ENCODE results near the gene GDF2.
A peak's percentile ranks its signal among the peaks of the same experiment; 100 is the strongest.

Gene GDF2

DNA sequence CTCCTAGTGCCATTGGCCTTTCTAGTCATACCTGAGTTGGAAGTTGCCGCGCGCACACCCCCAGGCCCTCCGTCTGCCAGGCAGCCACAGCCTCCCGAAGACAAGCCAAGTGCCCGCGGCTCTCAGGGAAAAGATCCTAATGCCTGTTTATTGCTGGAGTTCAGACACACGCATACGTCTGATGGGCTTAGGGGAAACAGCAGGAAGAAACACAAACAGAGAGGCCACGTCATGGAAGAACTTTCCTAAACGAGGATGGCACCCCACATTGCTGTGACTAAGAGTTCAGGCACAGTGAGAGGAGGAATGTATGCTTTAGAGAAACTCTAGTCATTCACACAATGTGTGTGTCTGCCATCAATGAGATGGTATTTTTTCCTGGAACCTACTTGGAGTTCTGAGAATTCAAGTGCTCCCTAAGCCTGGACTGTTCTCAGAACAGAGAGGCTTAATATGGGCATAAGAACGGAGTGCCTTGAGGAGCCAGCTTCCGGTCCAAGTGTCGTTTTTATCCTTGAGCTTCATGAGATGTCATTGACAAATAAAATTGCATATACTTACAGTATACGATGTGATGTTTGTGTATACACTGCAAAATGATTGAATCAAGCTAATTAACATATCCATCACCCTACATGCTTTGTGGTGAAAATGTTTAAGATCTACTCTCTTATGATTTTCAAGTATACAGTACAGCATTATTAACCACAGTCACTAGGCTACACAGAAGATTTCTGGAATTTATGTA, 14.3 kb downstream of the GDF2 start:
- Mint-ChIP-seq H3K27me3 (peaks cover 22% of the 10 kb centered on the region), H3K36me3 (no peaks in the 10 kb centered on the region), H3K4me3 (no peak overlapping the region), H3K27ac (no peak overlapping the region), H3K9me3 (no peaks in the 10 kb centered on the region), H3K4me1 (no peaks in the 10 kb centered on the region)
- DNase-seq, result no peak
- CTCF ChIA-PET, result interaction anchor here (0.9 kb wide), 1 partner anchor 25 kb away, joined by 4 read pairs; no protein-coding TSS in a partner anchor

DNA sequence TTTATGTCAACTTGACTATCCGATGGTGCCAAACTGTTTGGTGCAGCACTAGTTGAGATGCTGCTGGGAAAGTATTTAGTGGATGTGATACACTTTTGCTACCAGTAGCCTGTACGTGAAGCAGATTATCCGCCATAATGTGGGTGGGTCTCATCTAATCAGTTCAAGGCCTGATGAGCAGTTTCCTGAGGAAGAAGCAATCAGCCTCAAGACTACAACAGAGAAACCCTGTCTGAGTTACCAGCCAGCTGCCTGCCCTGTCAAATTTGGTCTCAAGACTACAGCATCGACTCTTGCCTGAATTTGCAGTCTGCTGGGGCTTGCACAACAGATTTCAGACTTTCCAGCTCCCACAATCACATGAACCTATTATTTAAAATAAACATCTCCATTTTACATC, 15.1 kb downstream of the GDF2 start:
- Mint-ChIP-seq H3K9me3 (no peaks in the 10 kb centered on the region), H3K4me3 (no peak overlapping the region), H3K27ac (no peak overlapping the region), H3K27me3 (peaks cover 16% of the 10 kb centered on the region), H3K4me1 (no peaks in the 10 kb centered on the region), H3K36me3 (no peaks in the 10 kb centered on the region)
- DNase-seq, result no peak
- CTCF ChIA-PET, result interaction anchor here (0.9 to 1.0 kb wide), 3 partner anchors 26 to 313 kb away, joined by 3 to 4 read pairs (median 4); no protein-coding TSS in a partner anchor

- no peaks in the 10 kb centered on the region for H3K9me3 Mint-ChIP-seq
- CTCF ChIA-PET, result interaction anchor here (1.9 to 3.7 kb wide), 2 partner anchors 291 to 314 kb away, joined by 16 to 35 read pairs; no protein-coding TSS in a partner anchor
- H3K4me1 Mint-ChIP-seq, result no peaks in the 10 kb centered on the region
- no peaks in the 10 kb centered on the region for H3K36me3 Mint-ChIP-seq
- no peak overlapping the region for H3K4me3 Mint-ChIP-seq
- peaks cover 16% of the 10 kb centered on the region for H3K27me3 Mint-ChIP-seq
- DNase-seq, result no peak
- no peak overlapping the region for H3K27ac Mint-ChIP-seq
Measured at GRCh38 chr10:47339186-47339735, 17.0 kb downstream of the GDF2 start.

DNA sequence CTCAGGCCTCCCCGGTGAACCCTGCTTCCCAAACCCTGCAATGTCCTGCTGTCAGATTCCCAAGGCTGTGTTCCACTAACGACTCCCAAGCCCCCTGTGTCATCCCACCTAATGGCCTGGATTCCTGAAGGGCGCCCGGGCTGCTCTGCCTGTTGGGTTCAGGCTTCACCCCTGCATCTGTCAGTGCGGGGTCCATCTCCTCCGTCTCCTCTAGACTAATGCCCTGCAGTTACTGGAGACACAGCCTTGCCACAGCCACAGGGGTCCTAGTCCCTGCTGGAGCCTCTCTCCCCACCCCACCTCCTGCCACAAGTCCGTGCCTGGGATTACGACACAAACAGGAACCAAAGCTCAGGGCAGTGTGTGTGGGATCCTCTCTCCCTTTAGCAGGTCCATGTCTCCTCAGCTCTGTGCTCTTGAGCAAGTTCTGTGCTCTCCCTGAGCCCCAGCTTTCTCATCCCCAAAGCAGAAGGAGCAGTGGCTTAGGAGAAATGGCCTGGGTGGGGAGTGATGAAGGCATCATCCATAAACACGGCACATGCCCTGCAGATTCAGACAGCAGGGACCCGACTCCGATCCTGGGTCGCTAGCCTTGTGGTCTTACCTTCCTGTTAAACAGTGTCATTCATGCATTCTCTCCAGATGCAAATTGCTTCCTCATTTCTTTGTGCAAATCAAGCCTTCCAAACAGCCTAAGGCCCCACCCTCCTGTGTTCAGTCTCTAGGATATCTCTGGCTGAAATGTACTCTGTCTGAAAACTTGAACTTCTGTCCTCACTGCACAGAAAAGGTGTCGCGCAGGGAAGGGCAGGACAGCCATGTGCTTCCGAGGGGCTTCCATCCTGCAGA, 17.7 kb downstream of the GDF2 start:
- no peak overlapping the region for H3K4me3 Mint-ChIP-seq
- no peaks in the 10 kb centered on the region for H3K36me3 Mint-ChIP-seq
- no peaks in the 10 kb centered on the region for H3K9me3 Mint-ChIP-seq
- no peak for DNase-seq
- CTCF ChIA-PET, result interaction anchor here (0.9 to 3.7 kb wide), 11 partner anchors 8 to 345 kb away, joined by 3 to 35 read pairs (median 4); no protein-coding TSS in a partner anchor
- H3K27me3 Mint-ChIP-seq, result peaks cover 16% of the 10 kb centered on the region
- H3K4me1 Mint-ChIP-seq, result no peaks in the 10 kb centered on the region
- no peak overlapping the region for H3K27ac Mint-ChIP-seq

DNA sequence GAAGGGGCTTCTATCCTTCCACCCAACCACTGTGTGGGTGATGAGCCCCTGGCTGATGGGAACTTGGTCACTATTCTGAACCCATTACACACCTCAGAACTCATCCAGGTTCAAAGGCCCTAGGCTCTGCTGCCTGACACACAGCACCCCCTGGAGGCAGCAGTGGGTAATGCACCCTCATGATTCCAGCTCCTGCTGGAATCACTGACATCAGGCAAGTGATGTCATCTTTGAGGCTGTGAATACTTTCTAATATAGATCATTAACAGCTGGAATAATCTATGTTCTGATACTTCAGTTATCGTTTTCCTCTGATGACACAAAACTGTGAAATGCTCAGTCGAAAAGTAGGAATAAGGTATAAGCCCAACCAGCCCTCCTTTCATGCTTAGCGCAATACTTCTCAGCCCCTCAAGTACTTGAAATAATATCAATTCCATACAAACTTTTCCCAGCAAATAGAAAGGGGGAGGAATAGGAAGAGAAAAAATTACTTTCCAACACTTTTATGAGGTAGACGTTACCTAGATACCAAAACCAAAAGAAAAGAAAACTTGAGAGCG, 18.4 kb downstream of the GDF2 start:
- peak; percentile 79 for DNase-seq
- CTCF ChIA-PET, result interaction anchor here (0.6 to 3.7 kb wide), 13 partner anchors 9 to 345 kb away, joined by 3 to 35 read pairs (median 4); no protein-coding TSS in a partner anchor
- H3K4me1 Mint-ChIP-seq, result no peaks in the 10 kb centered on the region
- H3K27ac Mint-ChIP-seq, result no peak overlapping the region
- H3K27me3 Mint-ChIP-seq, result peaks cover 16% of the 10 kb centered on the region
- no peaks in the 10 kb centered on the region for H3K9me3 Mint-ChIP-seq
- H3K4me3 Mint-ChIP-seq, result no peak overlapping the region
- no peaks in the 10 kb centered on the region for H3K36me3 Mint-ChIP-seq

GRCh38 chr10:47344996-47345870, 23.0 kb downstream of the GDF2 start:
- Mint-ChIP-seq H3K4me3 (no peak overlapping the region), H3K27me3 (peaks cover 4% of the 10 kb centered on the region), H3K27ac (no peak overlapping the region), H3K36me3 (no peaks in the 10 kb centered on the region), H3K9me3 (no peaks in the 10 kb centered on the region), H3K4me1 (no peaks in the 10 kb centered on the region)
- DNase-seq, result no peak
- CTCF ChIA-PET, result interaction anchor here (0.9 to 1.6 kb wide), 4 partner anchors 15 to 321 kb away, joined by 3 to 6 read pairs (median 4); no protein-coding TSS in a partner anchor

DNA sequence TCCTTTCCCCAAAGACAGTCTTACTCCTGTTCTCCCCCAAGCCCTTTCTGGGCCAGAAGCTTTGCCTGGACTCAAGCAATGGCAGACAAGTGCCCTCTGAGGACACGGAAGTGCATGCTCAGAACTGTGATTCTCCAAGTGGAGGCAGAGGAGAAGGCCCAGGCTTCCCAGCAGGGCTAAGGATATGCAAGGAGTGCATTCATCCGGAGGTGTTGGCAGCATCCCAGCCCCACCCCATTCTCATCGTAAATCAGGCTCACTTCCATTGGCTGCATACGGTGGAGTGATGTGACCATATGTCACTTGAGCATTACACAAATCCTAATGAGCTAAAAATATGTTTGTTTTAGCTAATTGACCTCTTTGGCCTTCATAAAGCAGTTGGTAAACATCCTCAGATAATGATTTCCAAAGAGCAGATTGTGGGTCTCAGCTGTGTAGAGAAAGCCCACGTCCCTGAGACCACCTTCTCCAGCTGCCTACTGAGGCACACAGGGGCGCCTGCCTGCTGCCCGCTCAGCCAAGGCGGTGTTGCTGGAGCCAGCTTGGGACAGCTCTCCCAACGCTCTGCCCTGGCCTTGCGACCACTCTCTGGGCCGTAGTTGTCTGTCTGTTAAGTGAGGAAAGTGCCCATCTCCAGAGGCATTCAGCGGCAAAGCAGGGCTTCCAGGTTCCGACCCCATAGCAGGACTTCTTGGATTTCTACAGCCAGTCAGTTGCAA, 24.5 kb downstream of the GDF2 start:
- no peaks in the 10 kb centered on the region for H3K36me3 Mint-ChIP-seq
- no peaks in the 10 kb centered on the region for H3K27me3 Mint-ChIP-seq
- H3K4me1 Mint-ChIP-seq, result no peaks in the 10 kb centered on the region
- H3K4me3 Mint-ChIP-seq, result no peak overlapping the region
- no peak overlapping the region for H3K27ac Mint-ChIP-seq
- CTCF ChIA-PET, result interaction anchor here (0.9 kb wide), 1 partner anchor 19 kb away, joined by 3 read pairs; no protein-coding TSS in a partner anchor
- H3K9me3 Mint-ChIP-seq, result no peaks in the 10 kb centered on the region
- DNase-seq, result no peak

GRCh38 chr10:47347303-47347675, 25.0 kb downstream of the GDF2 start:
- Mint-ChIP-seq H3K4me1 (no peaks in the 10 kb centered on the region), H3K9me3 (no peaks in the 10 kb centered on the region), H3K27ac (no peak overlapping the region), H3K36me3 (no peaks in the 10 kb centered on the region), H3K4me3 (no peak overlapping the region), H3K27me3 (no peaks in the 10 kb centered on the region)
- DNase-seq, result no peak
- CTCF ChIA-PET, result no interaction called here

DNA sequence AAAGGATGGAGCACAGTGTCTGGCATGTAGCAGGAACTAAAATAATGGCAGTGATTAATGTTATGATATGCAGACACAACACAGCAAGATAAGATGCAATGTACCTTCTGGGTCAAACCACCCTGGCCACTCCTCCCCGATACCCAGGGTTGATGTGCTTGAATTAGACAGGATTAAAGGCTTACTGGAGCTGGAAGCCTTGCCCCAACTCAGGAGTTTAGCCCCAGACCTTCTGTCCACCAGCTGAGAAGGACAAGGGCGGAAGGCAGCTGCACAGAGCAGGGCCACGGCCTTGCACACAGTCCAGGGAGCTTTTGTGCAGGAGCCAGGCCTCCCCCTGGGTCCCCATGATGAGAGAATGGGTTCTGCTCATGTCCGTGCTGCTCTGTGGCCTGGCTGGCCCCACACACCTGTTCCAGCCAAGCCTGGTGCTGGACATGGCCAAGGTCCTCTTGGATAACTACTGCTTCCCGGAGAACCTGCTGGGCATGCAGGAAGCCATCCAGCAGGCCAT, 25.9 kb downstream of the GDF2 start, which contains the start of gene RBP3:
TSS of gene RBP3 (plus strand) at position 226 of the 514 bp plus-strand sequence. CDS start at position 348, 122 bp downstream.
- H3K9me3 Mint-ChIP-seq, result no peaks in the 10 kb centered on the region
- H3K4me3 Mint-ChIP-seq, result no peak within 1 kb of the TSS
- no peak for DNase-seq
- no peak within 1 kb of the TSS for H3K27ac Mint-ChIP-seq
- no peaks in the 10 kb centered on the region for H3K36me3 Mint-ChIP-seq
- no peaks in the 10 kb centered on the region for H3K4me1 Mint-ChIP-seq
- CTCF ChIA-PET, result no interaction called here
- no peaks in the 10 kb centered on the region for H3K27me3 Mint-ChIP-seq

GRCh38 chr10:47348661-47349470, 26.6 kb downstream of the GDF2 start:
- H3K27ac Mint-ChIP-seq, result no peak overlapping the region
- H3K4me1 Mint-ChIP-seq, result no peaks in the 10 kb centered on the region
- no peaks in the 10 kb centered on the region for H3K9me3 Mint-ChIP-seq
- no peak overlapping the region for H3K4me3 Mint-ChIP-seq
- DNase-seq, result no peak
- no peaks in the 10 kb centered on the region for H3K36me3 Mint-ChIP-seq
- no peaks in the 10 kb centered on the region for H3K27me3 Mint-ChIP-seq
- CTCF ChIA-PET, result no interaction called here

GRCh38 chr10:47349516-47349915, 27.3 kb downstream of the GDF2 start:
- H3K4me3 Mint-ChIP-seq, result no peak overlapping the region
- no peaks in the 10 kb centered on the region for H3K27me3 Mint-ChIP-seq
- no peaks in the 10 kb centered on the region for H3K9me3 Mint-ChIP-seq
- H3K27ac Mint-ChIP-seq, result no peak overlapping the region
- CTCF ChIA-PET, result no interaction called here
- H3K36me3 Mint-ChIP-seq, result no peaks in the 10 kb centered on the region
- DNase-seq, result no peak
- H3K4me1 Mint-ChIP-seq, result no peaks in the 10 kb centered on the region

DNA sequence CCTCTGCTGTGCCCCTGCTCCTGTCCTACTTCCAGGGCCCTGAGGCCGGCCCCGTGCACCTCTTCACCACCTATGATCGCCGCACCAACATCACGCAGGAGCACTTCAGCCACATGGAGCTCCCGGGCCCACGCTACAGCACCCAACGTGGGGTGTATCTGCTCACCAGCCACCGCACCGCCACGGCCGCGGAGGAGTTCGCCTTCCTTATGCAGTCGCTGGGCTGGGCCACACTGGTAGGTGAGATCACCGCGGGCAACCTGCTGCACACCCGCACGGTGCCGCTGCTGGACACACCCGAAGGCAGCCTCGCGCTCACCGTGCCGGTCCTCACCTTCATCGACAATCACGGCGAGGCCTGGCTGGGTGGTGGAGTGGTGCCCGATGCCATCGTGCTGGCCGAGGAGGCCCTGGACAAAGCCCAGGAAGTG, 27.7 kb downstream of the GDF2 start:
- Mint-ChIP-seq H3K36me3 (no peaks in the 10 kb centered on the region), H3K4me3 (no peak overlapping the region), H3K4me1 (no peaks in the 10 kb centered on the region), H3K9me3 (no peaks in the 10 kb centered on the region), H3K27me3 (no peaks in the 10 kb centered on the region), H3K27ac (no peak overlapping the region)
- no peak for DNase-seq
- CTCF ChIA-PET, result no interaction called here
